GM12878 (cell line): Measurements from ENCODE around the gene LYPD5. TPM values are rescaled to one million over a fixed set of nuclear protein-coding genes. Genes with fewer than 3 reads are reported as not detected.
A peak's percentile ranks its signal among the peaks of the same experiment; 100 is the strongest.

ENCODE experiments used
- ATAC-seq: fragments of 200-7000 bp; cut with Tn5 transposase; 3 replicates; pipeline ENCODE4 v1.9.1; 2020; ENCODE audit warnings: mild to moderate bottlenecking, moderate library complexity
- BruUV-seq: library from RNA; stranded (reverse); fragments of 400-500 nt; replicated peaks from 2 replicates; lab custom pipeline; 2021; lab: Mats Ljungman, UMichigan
- CTCF ChIA-PET: fragments of 300-600 bp; sonication (Branson Sonifier 250); formaldehyde crosslinking; extraction: SDS; loops from one replicate; lab custom pipeline; 2021; ENCODE audit warnings: inconsistent platforms; lab: Yijun Ruan, JAX
- POLR2A ChIA-PET: fragments of 350-600 bp; formaldehyde crosslinking; extraction: SDS; loops from one replicate; lab custom pipeline; 2021; ENCODE audit warnings: inconsistent platforms; lab: Charles Lee
- RAD21 ChIA-PET: fragments of 300-600 bp; sonication (Branson Sonifier 250); formaldehyde crosslinking; loops from one replicate; lab custom pipeline; 2023; ENCODE audit warnings: antibody characterized with exemption; ENCODE audit not compliant: unreplicated experiment; lab: Charles Lee
- SMC1A ChIA-PET: fragments of 300-600 bp; sonication (Branson Sonifier 250); formaldehyde crosslinking; loops from one replicate; lab custom pipeline; 2023; ENCODE audit not compliant: unreplicated experiment, uncharacterized antibody; lab: Charles Lee
- DNase-seq: peaks from one replicate; pipeline ENCODE4 v3.0.0-alpha.2; 2011; ENCODE audit warnings: low read depth, low spot score
- FAIRE-seq: peaks from 3 replicates; lab custom pipeline; 2011; peaks lifted over from hg19 to GRCh38; lab: Jason Lieb, UNC
- H2AFZ ChIP-seq: 2 replicates; pipeline ENCODE4 v1.6.0; 2011; ENCODE audit warnings: low read depth, low read length, control low read depth; ENCODE audit not compliant: control insufficient read depth
- H3K27ac ChIP-seq: 2 replicates; pipeline ENCODE4 v1.5.1; 2011; ENCODE audit warnings: control low read depth; ENCODE audit not compliant: control insufficient read depth, insufficient read depth
- H3K27me3 ChIP-seq, 2 experiments: replicated peaks in 1 of 2; 2 replicates each; pipeline versions ENCODE4 v1.6.0 to v1.6.1; 2011; ENCODE audit warnings: low read length in 1 of 2; ENCODE audit not compliant: control insufficient read depth in 2 of 2, insufficient read depth in 2 of 2
- H3K36me3 ChIP-seq, 2 experiments: 2 replicates each; pipeline ENCODE4 v1.5.1; 2011; ENCODE audit warnings: low read length in 1 of 2; ENCODE audit not compliant: control insufficient read depth in 2 of 2, insufficient read depth in 2 of 2
- H3K4me1 ChIP-seq: 2 replicates; pipeline ENCODE4 v1.6.1; 2011; ENCODE audit warnings: mild to moderate bottlenecking, low read length, moderate library complexity, mixed read lengths; ENCODE audit not compliant: control insufficient read depth, insufficient read depth
- H3K4me2 ChIP-seq: 2 replicates; pipeline ENCODE4 v1.6.0; 2011; ENCODE audit warnings: control low read depth; ENCODE audit not compliant: control insufficient read depth, insufficient read depth
- H3K4me3 ChIP-seq: fragments of 200-600 bp; sonication (generic); 2 replicates; pipeline ENCODE4 v1.5.1; 2016
- H3K79me2 ChIP-seq: 2 replicates; pipeline ENCODE4 v1.6.0; 2011; ENCODE audit warnings: low read length; ENCODE audit not compliant: control insufficient read depth, insufficient read depth
- H3K9ac ChIP-seq: 2 replicates; pipeline ENCODE4 v1.8.0; 2011; ENCODE audit warnings: low read length, control low read depth, mixed read lengths; ENCODE audit not compliant: control insufficient read depth, insufficient read depth
- H3K9me3 ChIP-seq: replicated peaks from 3 replicates; pipeline ENCODE4 v1.5.1; 2011; ENCODE audit warnings: mild to moderate bottlenecking, low read length; ENCODE audit not compliant: control insufficient read depth, insufficient read depth
- H4K20me1 ChIP-seq: 2 replicates; pipeline ENCODE4 v1.6.0; 2011; ENCODE audit not compliant: control insufficient read depth, insufficient read depth
- BHLHE40 ChIP-seq, 2 experiments: fragments of 450-650 bp in 1 of 2; IDR thresholded peaks; 2 replicates each; pipeline ENCODE4 v1.6.1; 2011 to 2017; ENCODE audit warnings: low read depth in 2 of 2, borderline replicate concordance in 1 of 2, improper control_type of control experiment in 1 of 2, low read length in 1 of 2, mild to moderate bottlenecking in 1 of 2
- LARP7 ChIP-seq: fragments of 450-650 bp; IDR thresholded peaks from 2 replicates; pipeline ENCODE4 v1.6.1; 2017; ENCODE audit warnings: mild to moderate bottlenecking
- MLLT1 ChIP-seq: fragments of 450-650 bp; IDR thresholded peaks from 2 replicates; pipeline ENCODE4 v1.6.1; 2016; ENCODE audit warnings: mild to moderate bottlenecking
- MTA3 ChIP-seq: IDR thresholded peaks from 2 replicates; pipeline ENCODE4 v1.6.1; 2012; ENCODE audit warnings: low read length, inconsistent platforms, borderline replicate concordance
- POLR2A ChIP-seq: IDR thresholded peaks from 2 replicates; pipeline ENCODE4 v1.6.1; 2011; ENCODE audit warnings: low read depth, mild to moderate bottlenecking, low read length
- RELA ChIP-seq: fragments of 450-650 bp; IDR thresholded peaks from 2 replicates; pipeline ENCODE4 v1.8.0; 2014; ENCODE audit warnings: borderline replicate concordance; ENCODE audit not compliant: partially characterized antibody
- SIX5 ChIP-seq: IDR thresholded peaks from 2 replicates; pipeline ENCODE4 v1.6.1; 2011; ENCODE audit warnings: mild to moderate bottlenecking, low read depth, low read length, moderate library complexity; ENCODE audit not compliant: severe bottlenecking
- SREBF1 ChIP-seq: IDR thresholded peaks from 2 replicates; pipeline ENCODE4 v1.6.1; 2012; ENCODE audit warnings: mild to moderate bottlenecking, low read length
- SREBF2 ChIP-seq: IDR thresholded peaks from 2 replicates; pipeline ENCODE4 v1.6.1; 2012; ENCODE audit warnings: mild to moderate bottlenecking, low read length
- USF2 ChIP-seq: IDR thresholded peaks from 2 replicates; pipeline ENCODE4 v1.6.1; 2011; ENCODE audit warnings: low read depth, low read length, improper control_type of control experiment, borderline replicate concordance
- YBX1 ChIP-seq: fragments of 450-650 bp; IDR thresholded peaks from 2 replicates; pipeline ENCODE4 v1.6.1; 2016; ENCODE audit warnings: antibody characterized with exemption
- ZNF384 ChIP-seq: IDR thresholded peaks from 2 replicates; pipeline ENCODE4 v1.6.1; 2012; ENCODE audit warnings: low read depth, mild to moderate bottlenecking, low read length, improper control_type of control experiment, borderline replicate concordance
- WGBS: methylation state at CpG from one replicate; pipeline ENCODE4 v1.1.6; 2016; ENCODE audit warnings: low lambda C conversion rate; ENCODE audit not compliant: insufficient replicate concordance, insufficient coverage; ENCODE audit errors: missing lambda C conversion rate; 5-methylcytosine and 5-hydroxymethylcytosine counted together
- in situ Hi-C: fragments of 300-500 bp; cut with MboI; formaldehyde crosslinking; loops from 9 replicates; pipeline ENCODE4 v1.14.3; 2018; ENCODE audit warnings: mixed read lengths
- intact Hi-C: fragments of 100-400 bp; cut with micrococcal nuclease; formaldehyde crosslinking; loops from one replicate; pipeline ENCODE4 v1.14.2; 2022; ENCODE audit not compliant: unreplicated experiment
- polyA plus RNA-seq, 11 experiments: library from polyadenylated mRNA; depleted of rRNA in 4 of 11; unstranded in 6 of 11; stranded (reverse) in 5 of 11; fragments of >200 nt; fragmentation: Nextera tagmentation in 4 of 11; fragmentation: Illumina TruSeq in 1 of 11; extraction: Ambion mirVana in 4 of 11; extraction: Trizol in 1 of 11; gene quantifications; 1 replicate in 1 of 11; 2 replicates in 10 of 11; pipeline versions ENCODE4 v1.2.1 to v1.2.3, GENCODE V29; 2011 to 2016; ENCODE audit warnings: inconsistent platforms in 2 of 11, missing spikeins in 2 of 11, low read depth in 1 of 11
- total RNA-seq, 4 experiments: library from RNA; depleted of rRNA in 3 of 4; stranded (reverse); fragments of >200 nt in 3 of 4; fragmentation: Illumina TruSeq in 1 of 4; extraction: Trizol in 1 of 4; gene quantifications; 2 replicates each; pipeline versions ENCODE4 v1.2.1 to v1.2.3, GENCODE V29; 2013 to 2021

LYPD5 gene
- total and polyA plus RNA-seq, 10 of the 15 experiments (the other 5 are each of a cell fraction or from before 2014, with no cell fraction given) = 0.04 to 2.2 (median 0.69) TPM; not detected in 1

- ATAC-seq = peak; percentile 7
- in situ Hi-C loops = loop anchor here (5.0 kb wide), 1 partner anchor 39 kb away; no protein-coding TSS in a partner anchor
- CTCF ChIA-PET = interaction anchor here (0.9 to 8.1 kb wide), 6 partner anchors 16 to 153 kb away, joined by 3 to 144 read pairs (median 8); partner anchors contain the start of gene KCNN4
Measured at GRCh38 chr19:43748205-43748594, 54.0 kb downstream of the LYPD5 start.

GRCh38 chr19:43747557-43748204 is 54.6 kb downstream of the LYPD5 start:
- no peaks in the 10 kb centered on the region for H3K27me3 ChIP-seq
- peaks cover 23% of the 10 kb centered on the region for H3K79me2 ChIP-seq
- in situ Hi-C loops = loop anchor here (5.0 kb wide), 1 partner anchor 40 kb away; no protein-coding TSS in a partner anchor
- no TSS peak for BruUV-seq
- no peak overlapping the region for H2AFZ ChIP-seq
- H3K9ac ChIP-seq = peak overlapping the region; percentile 49
- intact Hi-C loops = loop anchor here (2.0 to 5.0 kb wide), 2 partner anchors 17 to 80 kb away; no protein-coding TSS in a partner anchor
- DNase-seq = peak; percentile 43
- ChIA-PET SMC1A (interaction anchor here (0.7 to 10.1 kb wide), 10 partner anchors 8 to 61 kb away, joined by 3 to 186 read pairs (median 19); partner anchors contain the start of gene KCNN4), CTCF (interaction anchor here (1.0 to 8.1 kb wide), 9 partner anchors 17 to 153 kb away, joined by 3 to 144 read pairs (median 16); partner anchors contain the start of genes KCNN4 and PLAUR), RAD21 (interaction anchor here (0.7 to 8.2 kb wide), 8 partner anchors 12 to 80 kb away, joined by 3 to 118 read pairs (median 24); partner anchors contain the start of gene KCNN4), POLR2A (interaction anchor here (1.2 to 13.5 kb wide), 4 partner anchors 9 to 79 kb away, joined by 5 to 307 read pairs (median 44); partner anchors contain the start of gene KCNN4)
- peak overlapping the region; percentile 82 for H3K4me2 ChIP-seq
- no peak for FAIRE-seq
- ATAC-seq = peak; percentile 71
- H3K4me3 ChIP-seq = peak overlapping the region; percentile 35; the same call in 1 of the 2 replicates
- peaks cover 49% of the 10 kb centered on the region for H3K4me1 ChIP-seq
- H4K20me1 ChIP-seq = no peaks in the 10 kb centered on the region
- no peaks in the 10 kb centered on the region for H3K9me3 ChIP-seq
- H3K36me3 ChIP-seq = peaks cover 17 to 42% of the 10 kb centered on the region in 2 experiments; a peak in 3 of 4 replicates
- 14% methylated on average over 16 of the region's 16 CpGs for WGBS
- peak overlapping the region; percentile 87 for H3K27ac ChIP-seq
- no peak for TF ChIP-seq SIX5
- no peak for TF ChIP-seq SREBF2
- TF ChIP-seq SREBF1 = no peak
- TF ChIP-seq POLR2A = no peak
- peak; percentile 55 for TF ChIP-seq RELA
- TF ChIP-seq USF2 = no peak
- no peak for TF ChIP-seq MLLT1
- TF ChIP-seq LARP7 = no peak
- TF ChIP-seq MTA3 = no peak; the same call in 1 of the 2 replicates
- TF ChIP-seq YBX1 = no peak
- peak; percentile 53; the same call in 1 of the 2 replicates for TF ChIP-seq ZNF384

More at GRCh38 chr19:43748205-43748594, 54.0 kb downstream of the LYPD5 start:
- intact Hi-C loops = loop anchor here (2.0 to 5.0 kb wide), 2 partner anchors 17 to 81 kb away; no protein-coding TSS in a partner anchor
- Histone ChIP-seq H3K9me3 (no peaks in the 10 kb centered on the region), H3K4me1 (peaks cover 49% of the 10 kb centered on the region), H3K79me2 (peaks cover 28% of the 10 kb centered on the region), H4K20me1 (no peaks in the 10 kb centered on the region), H3K27ac (peak overlapping the region; percentile 87), H3K4me2 (peak overlapping the region; percentile 82), H3K4me3 (0 out of 2 replicates have a peak overlapping the region, but pooled peaks have one; percentile 18), H2AFZ (no peak overlapping the region), H3K9ac (peak overlapping the region; percentile 49), H3K27me3 (no peaks in the 10 kb centered on the region), H3K36me3 (peaks cover 17 to 39% of the 10 kb centered on the region in 2 experiments; a peak in 3 of 4 replicates)
- WGBS = 6% methylated on average over 4 of the region's 4 CpGs
- TF ChIP-seq MTA3 (0 out of 2 replicates have a peak, but pooled peaks have one; percentile 31), BHLHE40 (IDR thresholded peaks at IDR 0.05; ENCODE audit: borderline replicate concordance in 1 of 2, low read depth in 2 of 2, low read length in 1 of 2) (no peak)
- FAIRE-seq (no peak), DNase-seq (no peak)
- SMC1A ChIA-PET = interaction anchor here (0.9 to 10.1 kb wide), 3 partner anchors 18 to 31 kb away, joined by 5 to 186 read pairs (median 5); no protein-coding TSS in a partner anchor
- POLR2A ChIA-PET = interaction anchor here (0.6 to 13.5 kb wide), 4 partner anchors 17 to 206 kb away, joined by 4 to 307 read pairs (median 42); partner anchors contain the start of gene KCNN4
- RAD21 ChIA-PET = interaction anchor here (1.0 to 8.2 kb wide), 5 partner anchors 11 to 80 kb away, joined by 4 to 118 read pairs (median 7); partner anchors contain the start of gene KCNN4
- TSS peak; percentile 86 for BruUV-seq
